ENCODE results near the gene IFITM1.
"Not testable (repeated sequence)": the region's sequence is repeated elsewhere in the genome, so short reads cannot be mapped to it uniquely, and the experiment has no call there.

DNA sequence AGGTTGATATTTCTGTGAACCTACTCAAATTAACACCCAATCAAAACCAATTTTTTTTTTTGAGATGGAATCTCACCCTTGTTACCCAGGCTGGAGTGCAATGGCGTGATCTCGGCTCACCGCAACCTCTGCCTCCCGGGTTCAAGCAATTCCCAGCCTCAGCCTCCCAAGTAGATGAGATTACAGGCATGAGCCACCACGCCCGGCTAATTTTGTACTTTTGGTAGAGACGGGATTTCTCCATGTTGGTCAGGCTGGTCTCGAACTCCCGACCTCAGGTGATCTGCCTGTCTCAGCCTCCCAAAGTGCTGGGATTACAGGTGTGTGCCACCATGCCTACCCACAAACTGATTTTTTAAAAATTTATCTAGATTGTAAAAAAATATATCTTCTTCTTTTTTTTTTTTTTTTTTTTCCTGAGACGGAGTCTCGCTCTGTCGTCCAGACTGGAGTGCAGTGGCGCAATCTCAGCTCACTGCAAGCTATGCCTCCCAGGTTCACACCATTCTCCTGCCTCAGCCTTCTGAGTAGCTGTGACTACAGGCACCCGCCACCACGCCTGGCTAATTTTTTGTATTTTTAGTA, 14.8 kb downstream of the IFITM1 start:
- TF ChIP-seq POLR2A (IDR thresholded peaks at IDR 0.05), result not testable (repeated sequence)
- TF ChIP-seq, protein P1, sequence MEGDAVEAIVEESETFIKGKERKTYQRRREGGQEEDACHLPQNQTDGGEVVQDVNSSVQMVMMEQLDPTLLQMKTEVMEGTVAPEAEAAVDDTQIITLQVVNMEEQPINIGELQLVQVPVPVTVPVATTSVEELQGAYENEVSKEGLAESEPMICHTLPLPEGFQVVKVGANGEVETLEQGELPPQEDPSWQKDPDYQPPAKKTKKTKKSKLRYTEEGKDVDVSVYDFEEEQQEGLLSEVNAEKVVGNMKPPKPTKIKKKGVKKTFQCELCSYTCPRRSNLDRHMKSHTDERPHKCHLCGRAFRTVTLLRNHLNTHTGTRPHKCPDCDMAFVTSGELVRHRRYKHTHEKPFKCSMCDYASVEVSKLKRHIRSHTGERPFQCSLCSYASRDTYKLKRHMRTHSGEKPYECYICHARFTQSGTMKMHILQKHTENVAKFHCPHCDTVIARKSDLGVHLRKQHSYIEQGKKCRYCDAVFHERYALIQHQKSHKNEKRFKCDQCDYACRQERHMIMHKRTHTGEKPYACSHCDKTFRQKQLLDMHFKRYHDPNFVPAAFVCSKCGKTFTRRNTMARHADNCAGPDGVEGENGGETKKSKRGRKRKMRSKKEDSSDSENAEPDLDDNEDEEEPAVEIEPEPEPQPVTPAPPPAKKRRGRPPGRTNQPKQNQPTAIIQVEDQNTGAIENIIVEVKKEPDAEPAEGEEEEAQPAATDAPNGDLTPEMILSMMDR (IDR thresholded peaks at IDR 0.05), result not testable (repeated sequence)

All from vagina (tissue), 2 donors.